Neural cell (in vitro differentiated cells): ENCODE data around the gene CARHSP1.

ENCODE experiments used
- CTCF ChIP-seq: fragments of 450-650 bp; IDR thresholded peaks from 2 replicates; pipeline ENCODE4 v1.5.1; 2014; ENCODE audit warnings: antibody characterized with exemption, mild to moderate bottlenecking, moderate library complexity; ENCODE audit not compliant: poor library complexity, severe bottlenecking
- EP300 ChIP-seq: fragments of 450-650 bp; conservative IDR thresholded peaks from 2 replicates; pipeline ENCODE4 v1.6.1; 2014; ENCODE audit warnings: antibody characterized with exemption, mild to moderate bottlenecking, moderate library complexity; ENCODE audit not compliant: poor library complexity, severe bottlenecking
- POLR2AphosphoS5 ChIP-seq: IDR thresholded peaks from 2 replicates; pipeline ENCODE4 v1.6.1; 2012
- RAD21 ChIP-seq: fragments of 450-650 bp; conservative IDR thresholded peaks from 2 replicates; pipeline ENCODE4 v1.6.1; 2014; ENCODE audit warnings: antibody characterized with exemption, mild to moderate bottlenecking, moderate library complexity
- REST ChIP-seq: IDR thresholded peaks from 2 replicates; pipeline ENCODE4 v1.6.1; 2012; ENCODE audit warnings: borderline replicate concordance
- TAF1 ChIP-seq: IDR thresholded peaks from 2 replicates; pipeline ENCODE4 v1.6.1; 2012; ENCODE audit warnings: low read depth

- TF ChIP-seq EP300, result no peak
- TF ChIP-seq REST, result no peak
- no peak for TF ChIP-seq CTCF
- no peak for TF ChIP-seq POLR2AphosphoS5
- TF ChIP-seq RAD21, result no peak
- TF ChIP-seq TAF1, result no peak
Observed at GRCh38 chr16:8900343-8900742, 31.5 kb upstream of the CARHSP1 start.
